GM23338 (cell line): Measurements from ENCODE around the gene UBXN1. TPM values are rescaled to one million over a fixed set of nuclear protein-coding genes. Genes with fewer than 3 reads are reported as not detected.

Experiments used
- ATAC-seq: fragments of 200-7000 bp; cut with Tn5 transposase; 3 replicates; pipeline ENCODE4 v1.9.1; 2020
- DNase-seq: peaks from one replicate; pipeline ENCODE4 v3.0.0-alpha.2; 2015; ENCODE audit warnings: low spot score
- H2AFZ ChIP-seq: fragments of 200-600 bp; sonication (generic); 2 replicates; pipeline ENCODE4 v1.8.0; 2016; ENCODE audit warnings: antibody characterized with exemption, mild to moderate bottlenecking, moderate library complexity
- H3F3A ChIP-seq: fragments of 200-600 bp; sonication (generic); replicated peaks from 2 replicates; pipeline ENCODE4 v1.8.0; 2017; ENCODE audit warnings: antibody characterized with exemption, mixed run types, low read depth
- H3K27ac ChIP-seq: fragments of 200-600 bp; sonication (generic); 2 replicates; pipeline ENCODE4 v1.6.1; 2016; ENCODE audit warnings: low read depth
- H3K27me3 ChIP-seq: fragments of 200-600 bp; sonication (generic); 2 replicates; pipeline ENCODE4 v1.8.0; 2016; ENCODE audit warnings: mild to moderate bottlenecking, mixed run types, moderate library complexity; ENCODE audit not compliant: insufficient read depth
- H3K36me3 ChIP-seq: fragments of 200-600 bp; sonication (generic); 2 replicates; pipeline ENCODE4 v1.8.0; 2016; ENCODE audit warnings: mild to moderate bottlenecking; ENCODE audit not compliant: insufficient read depth
- H3K4me1 ChIP-seq: fragments of 200-600 bp; sonication (generic); 2 replicates; pipeline ENCODE4 v1.8.0; 2016; ENCODE audit warnings: mild to moderate bottlenecking, moderate library complexity; ENCODE audit not compliant: insufficient read depth
- H3K4me2 ChIP-seq: fragments of 200-600 bp; sonication (generic); 2 replicates; pipeline ENCODE4 v1.7.1; 2017; ENCODE audit warnings: mixed run types
- H3K4me3 ChIP-seq: fragments of 200-600 bp; sonication (generic); 2 replicates; pipeline ENCODE4 v1.6.1; 2016; ENCODE audit warnings: mixed run types
- H3K79me2 ChIP-seq: fragments of 200-600 bp; sonication (generic); replicated peaks from 2 replicates; pipeline ENCODE4 v1.8.0; 2017; ENCODE audit warnings: mild to moderate bottlenecking; ENCODE audit not compliant: insufficient read depth
- H3K9me2 ChIP-seq: fragments of 200-600 bp; sonication (generic); 2 replicates; pipeline ENCODE4 v1.8.0; 2017; ENCODE audit not compliant: insufficient read depth
- H4K20me1 ChIP-seq: fragments of 200-600 bp; sonication (generic); replicated peaks from 2 replicates; pipeline ENCODE4 v1.8.0; 2017; ENCODE audit warnings: mild to moderate bottlenecking; ENCODE audit not compliant: insufficient read depth
- H3K27ac Mint-ChIP-seq: 2 replicates; pipeline ENCODE4 v1.8.0; 2020; ENCODE audit warnings: inconsistent platforms, mild to moderate bottlenecking, moderate library complexity, mixed read lengths
- H3K27me3 Mint-ChIP-seq: 3 replicates; pipeline ENCODE4 v1.8.0; 2022; ENCODE audit warnings: low read depth, mild to moderate bottlenecking, moderate library complexity, mixed read lengths, inconsistent platforms; ENCODE audit not compliant: insufficient read depth, poor library complexity
- H3K36me3 Mint-ChIP-seq: 3 replicates; pipeline ENCODE4 v1.8.0; 2021; ENCODE audit warnings: low read depth, mild to moderate bottlenecking, inconsistent platforms, moderate library complexity, mixed read lengths
- H3K4me1 Mint-ChIP-seq: 3 replicates; pipeline ENCODE4 v1.8.0; 2020; ENCODE audit warnings: mild to moderate bottlenecking, inconsistent platforms, mixed read lengths
- H3K4me3 Mint-ChIP-seq: 3 replicates; pipeline ENCODE4 v1.8.0; 2021; ENCODE audit warnings: moderate library complexity, mild to moderate bottlenecking, inconsistent platforms, mixed read lengths
- H3K9me3 Mint-ChIP-seq: 3 replicates; pipeline ENCODE4 v1.8.0; 2020; ENCODE audit warnings: moderate library complexity, mild to moderate bottlenecking, inconsistent platforms, mixed read lengths
- EZH2 ChIP-seq: fragments of 200-600 bp; sonication (generic); IDR thresholded peaks from one replicate; pipeline ENCODE4 v1.8.0; 2017; ENCODE audit warnings: antibody characterized with exemption, mild to moderate bottlenecking, low read depth; ENCODE audit not compliant: unreplicated experiment
- JUNB ChIP-seq: IDR thresholded peaks from one replicate; pipeline ENCODE4 v1.6.1; 2016; ENCODE audit warnings: antibody characterized with exemption; ENCODE audit not compliant: unreplicated experiment
- NANOG ChIP-seq: IDR thresholded peaks from 2 replicates; pipeline ENCODE4 v1.6.1; 2016; ENCODE audit warnings: antibody characterized with exemption, borderline replicate concordance
- POLR2AphosphoS5 ChIP-seq: IDR thresholded peaks from 2 replicates; pipeline ENCODE4 v1.6.1; 2016; ENCODE audit warnings: antibody characterized with exemption, low read depth
- STAT1 ChIP-seq: IDR thresholded peaks from one replicate; pipeline ENCODE4 v1.6.1; 2016; ENCODE audit warnings: antibody characterized with exemption; ENCODE audit not compliant: unreplicated experiment
- ZNF114 ChIP-seq: fragments of 250-450 bp; sonication (Bioruptor Pico); IDR thresholded peaks from 2 replicates; pipeline ENCODE4 v1.5.0; 2020; ENCODE audit warnings: mild to moderate bottlenecking, moderate library complexity
- ZNF331 ChIP-seq: fragments of 250-450 bp; sonication (Bioruptor Pico); IDR thresholded peaks from 2 replicates; pipeline ENCODE4 v1.5.0; 2020; ENCODE audit warnings: low read depth, mild to moderate bottlenecking, moderate library complexity
- polyA plus RNA-seq: library from polyadenylated mRNA; unstranded; fragments of >200 nt; fragmentation: Nextera tagmentation; extraction: Ambion mirVana; gene quantifications from 2 replicates; pipeline ENCODE4 v1.2.1, GENCODE V29; 2016
- total RNA-seq: library from RNA; depleted of rRNA; stranded (reverse); fragments of >200 nt; shearing (Covaris generic); gene quantifications from 2 replicates; pipeline ENCODE4 v1.2.3, GENCODE V29; 2014
- TF ChIP-seq, protein P1 (sequence below): IDR thresholded peaks from 2 replicates; pipeline ENCODE4 v1.6.1; 2016; ENCODE audit warnings: antibody characterized with exemption
- TF ChIP-seq, protein P2 (sequence below): IDR thresholded peaks from one replicate; pipeline ENCODE4 v1.6.1; 2018; ENCODE audit warnings: antibody characterized with exemption; ENCODE audit not compliant: unreplicated experiment
- TF ChIP-seq, protein P3 (sequence below): fragments of 250-450 bp; sonication (Bioruptor Pico); IDR thresholded peaks from 2 replicates; pipeline ENCODE4 v1.5.0; 2020; ENCODE audit warnings: mild to moderate bottlenecking, moderate library complexity

UBXN1 gene
- total and polyA plus RNA-seq, 2 experiments from 2014 or later = 126 to 132 TPM

DNA sequence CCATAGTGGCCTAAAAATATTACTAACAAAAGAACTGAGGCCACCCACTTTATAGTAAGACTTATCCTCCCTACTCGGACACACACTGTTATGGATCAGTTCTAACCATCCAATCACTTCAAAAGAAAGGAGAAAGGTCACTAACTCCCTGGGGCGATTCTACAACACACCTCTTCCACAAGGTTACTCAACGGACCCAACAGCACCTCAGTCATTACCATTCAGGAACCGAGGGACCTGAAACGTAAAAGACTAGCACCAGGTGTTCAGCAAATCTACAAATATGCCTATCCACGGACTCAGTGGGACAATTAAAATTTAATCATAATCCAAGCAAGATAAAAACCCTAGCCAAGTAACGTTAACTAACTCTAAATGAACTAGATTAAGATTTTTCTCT is 46.8 kb upstream of the UBXN1 start:
- H3K36me3 Mint-ChIP-seq = peaks cover 54% of the 10 kb centered on the region
- Histone ChIP-seq H4K20me1 (peaks cover 42% of the 10 kb centered on the region), H3K79me2 (peaks cover 73% of the 10 kb centered on the region), H3K9me2 (no peaks in the 10 kb centered on the region), H3F3A (peaks cover 51% of the 10 kb centered on the region), H3K4me3 (peak overlapping the region; percentile 59), H3K27ac (no peak overlapping the region), H3K27me3 (no peaks in the 10 kb centered on the region), H2AFZ (no peak overlapping the region), H3K4me2 (peak overlapping the region; percentile 98), H3K4me1 (peaks cover 24% of the 10 kb centered on the region), H3K36me3 (peaks cover 43% of the 10 kb centered on the region)
- H3K4me1 Mint-ChIP-seq = peaks cover 21% of the 10 kb centered on the region
- peak overlapping the region; percentile 25 for H3K27ac Mint-ChIP-seq
- peak overlapping the region; percentile 98 for H3K4me3 Mint-ChIP-seq
- H3K9me3 Mint-ChIP-seq = no peaks in the 10 kb centered on the region; the same call in 2 of the 3 replicates
- DNase-seq = peak; percentile 34
- TF ChIP-seq ZNF114 (CRISPR knock-in tag) (no peak), ZNF331 (CRISPR knock-in tag) (no peak)
- no peak for ATAC-seq
- H3K27me3 Mint-ChIP-seq = peaks cover 14% of the 10 kb centered on the region

DNA sequence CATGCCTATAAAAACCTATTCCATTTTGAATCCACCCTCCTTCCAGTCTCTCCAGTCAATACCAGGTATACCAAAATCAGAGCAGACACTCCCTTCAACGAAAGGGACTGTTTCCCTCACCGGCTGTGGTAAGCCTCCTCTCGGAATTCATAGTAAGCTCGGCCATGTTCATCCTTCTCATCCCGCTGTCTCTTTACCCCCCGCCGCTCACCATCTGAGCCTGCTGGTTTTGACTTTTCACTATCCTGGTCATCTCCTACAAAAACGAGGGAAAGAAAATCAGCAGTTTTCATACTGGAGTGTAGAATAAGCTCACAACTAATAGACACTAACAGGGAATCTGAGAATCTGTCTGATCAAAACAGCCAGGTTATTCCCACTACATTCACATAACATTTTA is 45.3 kb upstream of the UBXN1 start:
- peaks cover 61% of the 10 kb centered on the region for H3F3A ChIP-seq
- H3K9me2 ChIP-seq = no peaks in the 10 kb centered on the region
- peaks cover 69% of the 10 kb centered on the region for H3K79me2 ChIP-seq
- no peak overlapping the region for H3K27ac Mint-ChIP-seq
- H3K4me1 ChIP-seq = peaks cover 16% of the 10 kb centered on the region
- H3K27ac ChIP-seq = no peak overlapping the region
- DNase-seq (no peak), ATAC-seq (no peak)
- H3K27me3 Mint-ChIP-seq = peaks cover 14% of the 10 kb centered on the region
- peaks cover 69% of the 10 kb centered on the region for H3K36me3 Mint-ChIP-seq
- H3K4me1 Mint-ChIP-seq = peaks cover 21% of the 10 kb centered on the region
- peak overlapping the region; percentile 59; the same call in 1 of the 2 replicates for H3K4me3 ChIP-seq
- peaks cover 47% of the 10 kb centered on the region for H4K20me1 ChIP-seq
- H2AFZ ChIP-seq = no peak overlapping the region
- H3K27me3 ChIP-seq = no peaks in the 10 kb centered on the region
- no peaks in the 10 kb centered on the region for H3K9me3 Mint-ChIP-seq
- H3K36me3 ChIP-seq = peaks cover 56% of the 10 kb centered on the region
- H3K4me2 ChIP-seq = peak overlapping the region; percentile 98; the same call in 1 of the 2 replicates
- peak overlapping the region; percentile 98 for H3K4me3 Mint-ChIP-seq
- TF ChIP-seq POLR2AphosphoS5 (no peak), STAT1 (no peak), NANOG (no peak), ZNF114 (CRISPR knock-in tag) (no peak), JUNB (no peak), EZH2 (no peak)
- TF ChIP-seq, protein P1, sequence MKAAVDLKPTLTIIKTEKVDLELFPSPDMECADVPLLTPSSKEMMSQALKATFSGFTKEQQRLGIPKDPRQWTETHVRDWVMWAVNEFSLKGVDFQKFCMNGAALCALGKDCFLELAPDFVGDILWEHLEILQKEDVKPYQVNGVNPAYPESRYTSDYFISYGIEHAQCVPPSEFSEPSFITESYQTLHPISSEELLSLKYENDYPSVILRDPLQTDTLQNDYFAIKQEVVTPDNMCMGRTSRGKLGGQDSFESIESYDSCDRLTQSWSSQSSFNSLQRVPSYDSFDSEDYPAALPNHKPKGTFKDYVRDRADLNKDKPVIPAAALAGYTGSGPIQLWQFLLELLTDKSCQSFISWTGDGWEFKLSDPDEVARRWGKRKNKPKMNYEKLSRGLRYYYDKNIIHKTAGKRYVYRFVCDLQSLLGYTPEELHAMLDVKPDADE = no peak
- TF ChIP-seq, protein P2, sequence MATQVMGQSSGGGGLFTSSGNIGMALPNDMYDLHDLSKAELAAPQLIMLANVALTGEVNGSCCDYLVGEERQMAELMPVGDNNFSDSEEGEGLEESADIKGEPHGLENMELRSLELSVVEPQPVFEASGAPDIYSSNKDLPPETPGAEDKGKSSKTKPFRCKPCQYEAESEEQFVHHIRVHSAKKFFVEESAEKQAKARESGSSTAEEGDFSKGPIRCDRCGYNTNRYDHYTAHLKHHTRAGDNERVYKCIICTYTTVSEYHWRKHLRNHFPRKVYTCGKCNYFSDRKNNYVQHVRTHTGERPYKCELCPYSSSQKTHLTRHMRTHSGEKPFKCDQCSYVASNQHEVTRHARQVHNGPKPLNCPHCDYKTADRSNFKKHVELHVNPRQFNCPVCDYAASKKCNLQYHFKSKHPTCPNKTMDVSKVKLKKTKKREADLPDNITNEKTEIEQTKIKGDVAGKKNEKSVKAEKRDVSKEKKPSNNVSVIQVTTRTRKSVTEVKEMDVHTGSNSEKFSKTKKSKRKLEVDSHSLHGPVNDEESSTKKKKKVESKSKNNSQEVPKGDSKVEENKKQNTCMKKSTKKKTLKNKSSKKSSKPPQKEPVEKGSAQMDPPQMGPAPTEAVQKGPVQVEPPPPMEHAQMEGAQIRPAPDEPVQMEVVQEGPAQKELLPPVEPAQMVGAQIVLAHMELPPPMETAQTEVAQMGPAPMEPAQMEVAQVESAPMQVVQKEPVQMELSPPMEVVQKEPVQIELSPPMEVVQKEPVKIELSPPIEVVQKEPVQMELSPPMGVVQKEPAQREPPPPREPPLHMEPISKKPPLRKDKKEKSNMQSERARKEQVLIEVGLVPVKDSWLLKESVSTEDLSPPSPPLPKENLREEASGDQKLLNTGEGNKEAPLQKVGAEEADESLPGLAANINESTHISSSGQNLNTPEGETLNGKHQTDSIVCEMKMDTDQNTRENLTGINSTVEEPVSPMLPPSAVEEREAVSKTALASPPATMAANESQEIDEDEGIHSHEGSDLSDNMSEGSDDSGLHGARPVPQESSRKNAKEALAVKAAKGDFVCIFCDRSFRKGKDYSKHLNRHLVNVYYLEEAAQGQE = no peak
- TF ChIP-seq, protein P3, sequence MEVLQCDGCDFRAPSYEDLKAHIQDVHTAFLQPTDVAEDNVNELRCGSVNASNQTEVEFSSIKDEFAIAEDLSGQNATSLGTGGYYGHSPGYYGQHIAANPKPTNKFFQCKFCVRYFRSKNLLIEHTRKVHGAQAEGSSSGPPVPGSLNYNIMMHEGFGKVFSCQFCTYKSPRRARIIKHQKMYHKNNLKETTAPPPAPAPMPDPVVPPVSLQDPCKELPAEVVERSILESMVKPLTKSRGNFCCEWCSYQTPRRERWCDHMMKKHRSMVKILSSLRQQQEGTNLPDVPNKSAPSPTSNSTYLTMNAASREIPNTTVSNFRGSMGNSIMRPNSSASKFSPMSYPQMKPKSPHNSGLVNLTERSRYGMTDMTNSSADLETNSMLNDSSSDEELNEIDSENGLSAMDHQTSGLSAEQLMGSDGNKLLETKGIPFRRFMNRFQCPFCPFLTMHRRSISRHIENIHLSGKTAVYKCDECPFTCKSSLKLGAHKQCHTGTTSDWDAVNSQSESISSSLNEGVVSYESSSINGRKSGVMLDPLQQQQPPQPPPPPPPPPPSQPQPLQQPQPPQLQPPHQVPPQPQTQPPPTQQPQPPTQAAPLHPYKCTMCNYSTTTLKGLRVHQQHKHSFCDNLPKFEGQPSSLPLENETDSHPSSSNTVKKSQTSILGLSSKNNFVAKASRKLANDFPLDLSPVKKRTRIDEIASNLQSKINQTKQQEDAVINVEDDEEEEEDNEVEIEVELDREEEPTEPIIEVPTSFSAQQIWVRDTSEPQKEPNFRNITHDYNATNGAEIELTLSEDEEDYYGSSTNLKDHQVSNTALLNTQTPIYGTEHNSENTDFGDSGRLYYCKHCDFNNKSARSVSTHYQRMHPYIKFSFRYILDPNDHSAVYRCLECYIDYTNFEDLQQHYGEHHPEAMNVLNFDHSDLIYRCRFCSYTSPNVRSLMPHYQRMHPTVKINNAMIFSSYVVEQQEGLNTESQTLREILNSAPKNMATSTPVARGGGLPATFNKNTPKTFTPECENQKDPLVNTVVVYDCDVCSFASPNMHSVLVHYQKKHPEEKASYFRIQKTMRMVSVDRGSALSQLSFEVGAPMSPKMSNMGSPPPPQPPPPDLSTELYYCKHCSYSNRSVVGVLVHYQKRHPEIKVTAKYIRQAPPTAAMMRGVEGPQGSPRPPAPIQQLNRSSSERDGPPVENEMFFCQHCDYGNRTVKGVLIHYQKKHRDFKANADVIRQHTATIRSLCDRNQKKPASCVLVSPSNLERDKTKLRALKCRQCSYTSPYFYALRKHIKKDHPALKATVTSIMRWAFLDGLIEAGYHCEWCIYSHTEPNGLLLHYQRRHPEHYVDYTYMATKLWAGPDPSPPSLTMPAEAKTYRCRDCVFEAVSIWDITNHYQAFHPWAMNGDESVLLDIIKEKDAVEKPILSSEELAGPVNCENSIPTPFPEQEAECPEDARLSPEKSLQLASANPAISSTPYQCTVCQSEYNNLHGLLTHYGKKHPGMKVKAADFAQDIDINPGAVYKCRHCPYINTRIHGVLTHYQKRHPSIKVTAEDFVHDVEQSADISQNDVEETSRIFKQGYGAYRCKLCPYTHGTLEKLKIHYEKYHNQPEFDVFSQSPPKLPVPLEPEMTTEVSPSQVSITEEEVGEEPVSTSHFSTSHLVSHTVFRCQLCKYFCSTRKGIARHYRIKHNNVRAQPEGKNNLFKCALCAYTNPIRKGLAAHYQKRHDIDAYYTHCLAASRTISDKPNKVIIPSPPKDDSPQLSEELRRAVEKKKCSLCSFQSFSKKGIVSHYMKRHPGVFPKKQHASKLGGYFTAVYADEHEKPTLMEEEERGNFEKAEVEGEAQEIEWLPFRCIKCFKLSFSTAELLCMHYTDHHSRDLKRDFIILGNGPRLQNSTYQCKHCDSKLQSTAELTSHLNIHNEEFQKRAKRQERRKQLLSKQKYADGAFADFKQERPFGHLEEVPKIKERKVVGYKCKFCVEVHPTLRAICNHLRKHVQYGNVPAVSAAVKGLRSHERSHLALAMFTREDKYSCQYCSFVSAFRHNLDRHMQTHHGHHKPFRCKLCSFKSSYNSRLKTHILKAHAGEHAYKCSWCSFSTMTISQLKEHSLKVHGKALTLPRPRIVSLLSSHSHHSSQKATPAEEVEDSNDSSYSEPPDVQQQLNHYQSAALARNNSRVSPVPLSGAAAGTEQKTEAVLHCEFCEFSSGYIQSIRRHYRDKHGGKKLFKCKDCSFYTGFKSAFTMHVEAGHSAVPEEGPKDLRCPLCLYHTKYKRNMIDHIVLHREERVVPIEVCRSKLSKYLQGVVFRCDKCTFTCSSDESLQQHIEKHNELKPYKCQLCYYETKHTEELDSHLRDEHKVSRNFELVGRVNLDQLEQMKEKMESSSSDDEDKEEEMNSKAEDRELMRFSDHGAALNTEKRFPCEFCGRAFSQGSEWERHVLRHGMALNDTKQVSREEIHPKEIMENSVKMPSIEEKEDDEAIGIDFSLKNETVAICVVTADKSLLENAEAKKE (CRISPR knock-in tag) = no peak
